ENCODE measurements around the gene CFAP221. TPM values are rescaled to one million over a fixed set of nuclear protein-coding genes. Genes with fewer than 3 reads are reported as not detected.

Gene CFAP221
- total RNA-seq, 1 donor from 2014 or later: 0.61 TPM

GRCh38 chr2:119584469-119584868 lies 40.2 kb downstream of the CFAP221 start:
- Histone ChIP-seq H3K36me3 (ENCODE audit: insufficient read depth, low read length) (no peaks in the 10 kb centered on the region), H4K20me1 (ENCODE audit: insufficient read depth, low read length) (no peaks in the 10 kb centered on the region), H3K9me3 (ENCODE audit: insufficient read depth, low read depth, low read length) (no peaks in the 10 kb centered on the region), H3K4me1 (ENCODE audit: insufficient read depth, low read length) (no peaks in the 10 kb centered on the region), H3K9ac (ENCODE audit: low read length) (no peak overlapping the region), H3K4me2 (ENCODE audit: low read length) (no peak overlapping the region), H3K4me3 (ENCODE audit: insufficient read depth, low read depth, low read length) (no peak overlapping the region), H3K27me3 (ENCODE audit: insufficient read depth, low read length) (no peaks in the 10 kb centered on the region), H3K27ac (ENCODE audit: low read depth, low read length) (no peak overlapping the region), H2AFZ (ENCODE audit: low read depth, low read length) (no peak overlapping the region), H3K79me2 (ENCODE audit: insufficient read depth, low read length) (no peaks in the 10 kb centered on the region)
- Mint-ChIP-seq H3K4me1 (ENCODE audit: low read depth, unreplicated experiment) (no peaks in the 10 kb centered on the region), H3K4me3 (ENCODE audit: unreplicated experiment) (no peak overlapping the region), H3K27ac (ENCODE audit: unreplicated experiment) (no peak overlapping the region), H3K9me3 (ENCODE audit: unreplicated experiment) (peaks cover 7% of the 10 kb centered on the region), H3K36me3 (ENCODE audit: low read depth, unreplicated experiment) (peaks cover 1% of the 10 kb centered on the region), H3K27me3 (ENCODE audit: low read depth, unreplicated experiment) (peaks cover 3% of the 10 kb centered on the region)
- DNase-seq (ENCODE audit: low read depth) (no peak), FAIRE-seq (no peak)
- TF ChIP-seq CTCF (IDR thresholded peaks at IDR 0.05; ENCODE audit: insufficient read depth, low read depth, low read length): no peak
- no peak for TF ChIP-seq EZH2 (IDR thresholded peaks at IDR 0.05; ENCODE audit: insufficient read depth, low read length)

GRCh38 chr2:119586085-119586484 lies 41.8 kb downstream of the CFAP221 start:
- no peak for TF ChIP-seq CTCF (IDR thresholded peaks at IDR 0.05; ENCODE audit: insufficient read depth, low read depth, low read length)
- TF ChIP-seq EZH2 (IDR thresholded peaks at IDR 0.05; ENCODE audit: insufficient read depth, low read length): no peak
- Mint-ChIP-seq H3K4me1 (ENCODE audit: low read depth, unreplicated experiment) (no peaks in the 10 kb centered on the region), H3K36me3 (ENCODE audit: low read depth, unreplicated experiment) (no peaks in the 10 kb centered on the region), H3K27me3 (ENCODE audit: low read depth, unreplicated experiment) (peaks cover 6% of the 10 kb centered on the region), H3K4me3 (ENCODE audit: unreplicated experiment) (no peak overlapping the region), H3K9me3 (ENCODE audit: unreplicated experiment) (peaks cover 7% of the 10 kb centered on the region), H3K27ac (ENCODE audit: unreplicated experiment) (no peak overlapping the region)
- no peak overlapping the region for H3K27ac ChIP-seq (ENCODE audit: low read depth, low read length)
- no peak overlapping the region for H2AFZ ChIP-seq (ENCODE audit: low read depth, low read length)
- H3K79me2 ChIP-seq (ENCODE audit: insufficient read depth, low read length): no peaks in the 10 kb centered on the region
- H3K27me3 ChIP-seq (ENCODE audit: insufficient read depth, low read length): no peaks in the 10 kb centered on the region
- FAIRE-seq (no peak), DNase-seq (ENCODE audit: low read depth) (no peak)
- no peaks in the 10 kb centered on the region for H3K9me3 ChIP-seq (ENCODE audit: insufficient read depth, low read depth, low read length)
- no peaks in the 10 kb centered on the region for H4K20me1 ChIP-seq (ENCODE audit: insufficient read depth, low read length)
- no peaks in the 10 kb centered on the region for H3K4me1 ChIP-seq (ENCODE audit: insufficient read depth, low read length)
- H3K36me3 ChIP-seq (ENCODE audit: insufficient read depth, low read length): no peaks in the 10 kb centered on the region
- H3K9ac ChIP-seq (ENCODE audit: low read length): no peak overlapping the region
- H3K4me3 ChIP-seq (ENCODE audit: insufficient read depth, low read depth, low read length): no peak overlapping the region
- H3K4me2 ChIP-seq (ENCODE audit: low read length): no peak overlapping the region

- Mint-ChIP-seq H3K4me3 (ENCODE audit: unreplicated experiment) (no peak overlapping the region), H3K9me3 (ENCODE audit: unreplicated experiment) (peaks cover 2% of the 10 kb centered on the region), H3K27ac (ENCODE audit: unreplicated experiment) (no peak overlapping the region), H3K4me1 (ENCODE audit: low read depth, unreplicated experiment) (no peaks in the 10 kb centered on the region), H3K36me3 (ENCODE audit: low read depth, unreplicated experiment) (no peaks in the 10 kb centered on the region), H3K27me3 (ENCODE audit: low read depth, unreplicated experiment) (peaks cover 24% of the 10 kb centered on the region)
- Histone ChIP-seq H3K4me1 (ENCODE audit: insufficient read depth, low read length) (no peaks in the 10 kb centered on the region), H3K4me3 (ENCODE audit: insufficient read depth, low read depth, low read length) (no peak overlapping the region), H3K36me3 (ENCODE audit: insufficient read depth, low read length) (no peaks in the 10 kb centered on the region), H3K27ac (ENCODE audit: low read depth, low read length) (no peak overlapping the region), H3K27me3 (ENCODE audit: insufficient read depth, low read length) (no peaks in the 10 kb centered on the region), H3K9ac (ENCODE audit: low read length) (no peak overlapping the region), H2AFZ (ENCODE audit: low read depth, low read length) (no peak overlapping the region), H4K20me1 (ENCODE audit: insufficient read depth, low read length) (no peaks in the 10 kb centered on the region), H3K79me2 (ENCODE audit: insufficient read depth, low read length) (no peaks in the 10 kb centered on the region), H3K4me2 (ENCODE audit: low read length) (no peak overlapping the region), H3K9me3 (ENCODE audit: insufficient read depth, low read depth, low read length) (no peaks in the 10 kb centered on the region)
- TF ChIP-seq EZH2 (IDR thresholded peaks at IDR 0.05; ENCODE audit: insufficient read depth, low read length) (no peak), CTCF (IDR thresholded peaks at IDR 0.05; ENCODE audit: insufficient read depth, low read depth, low read length) (no peak)
- DNase-seq (ENCODE audit: low read depth) (no peak), FAIRE-seq (no peak)
Measured at GRCh38 chr2:119590873-119591272, 46.6 kb downstream of the CFAP221 start.

All from astrocyte (in vitro differentiated cells and primary cell).